CD4-positive, alpha-beta T cell (primary cell): ENCODE results near the gene ELOVL5. TPM values are rescaled to one million over a fixed set of nuclear protein-coding genes. Genes with fewer than 3 reads are reported as not detected.

Experiments
- ATAC-seq: fragments of 200-7000 bp; cut with Tn5 transposase; one replicate; pipeline ENCODE4 v1.10.0; 2022; ENCODE audit warnings: mild to moderate bottlenecking; ENCODE audit not compliant: poor library complexity
- CTCF ChIA-PET: fragments of 350-600 bp; sonication (Branson Sonifier 250); formaldehyde crosslinking; loops from one replicate; lab custom pipeline; 2021; ENCODE audit warnings: antibody characterized with exemption, inconsistent platforms; lab: Charles Lee
- POLR2A ChIA-PET: fragments of 350-600 bp; sonication (Branson Sonifier 250); formaldehyde crosslinking; loops from one replicate; lab custom pipeline; 2021; ENCODE audit warnings: antibody characterized with exemption, inconsistent platforms; lab: Charles Lee
- DNase-seq, 14 experiments: peaks; one replicate each; pipeline ENCODE4 v3.0.0-alpha.2; 2013 to 2020; ENCODE audit warnings: mixed read lengths in 2 of 14
- H3K27ac ChIP-seq, 2 donors: one replicate each; pipeline versions ENCODE4 v1.5.1 to v1.7.0; 2013; ENCODE audit warnings: low read length in 2 of 2, low read depth in 1 of 2, mild to moderate bottlenecking in 1 of 2
- H3K27me3 ChIP-seq, 2 experiments: 1 replicate in 1 of 2; 2 replicates in 1 of 2; pipeline versions ENCODE4 v1.6.1 to v1.7.0; 2013; ENCODE audit warnings: low read length in 2 of 2, control low read depth in 1 of 2, mild to moderate bottlenecking in 1 of 2, moderate library complexity in 1 of 2; ENCODE audit not compliant: insufficient read depth in 2 of 2, control insufficient read depth in 1 of 2
- H3K36me3 ChIP-seq: one replicate; pipeline ENCODE4 v1.6.1; 2013; ENCODE audit warnings: low read length, control low read depth; ENCODE audit not compliant: insufficient read depth
- H3K4me1 ChIP-seq: one replicate; pipeline ENCODE4 v1.6.1; 2013; ENCODE audit warnings: low read length, control low read depth; ENCODE audit not compliant: insufficient read depth
- H3K4me3 ChIP-seq: one replicate; pipeline ENCODE4 v1.5.1; 2013; ENCODE audit warnings: mild to moderate bottlenecking, low read length, moderate library complexity
- H3K9me3 ChIP-seq, 2 experiments: 1 replicate in 1 of 2; 2 replicates in 1 of 2; pipeline versions ENCODE4 v1.6.1 to v1.7.0; 2013; ENCODE audit warnings: low read length in 2 of 2, mild to moderate bottlenecking in 2 of 2, control low read depth in 1 of 2, moderate library complexity in 1 of 2; ENCODE audit not compliant: control insufficient read depth in 1 of 2, insufficient read depth in 1 of 2
- H3K27ac Mint-ChIP-seq: one replicate; pipeline ENCODE4 v1.8.0; 2020; ENCODE audit warnings: mixed read lengths
- H3K27me3 Mint-ChIP-seq: one replicate; pipeline ENCODE4 v1.8.0; 2021; ENCODE audit warnings: mixed read lengths
- H3K36me3 Mint-ChIP-seq: one replicate; pipeline ENCODE4 v1.8.0; 2021; ENCODE audit warnings: low read depth, mixed read lengths
- H3K4me1 Mint-ChIP-seq: one replicate; pipeline ENCODE4 v1.8.0; 2021; ENCODE audit warnings: low read depth, mixed read lengths
- H3K4me3 Mint-ChIP-seq: one replicate; pipeline ENCODE4 v1.8.0; 2020; ENCODE audit warnings: mild to moderate bottlenecking, mixed read lengths
- H3K9me3 Mint-ChIP-seq: one replicate; pipeline ENCODE4 v1.8.0; 2020; ENCODE audit warnings: mixed read lengths
- CTCF ChIP-seq: fragments of 200-600 bp; IDR thresholded peaks from one replicate; pipeline ENCODE4 v1.8.0; 2022; ENCODE audit warnings: antibody characterized with exemption, mild to moderate bottlenecking
- intact Hi-C, 2 experiments: fragments of 100-400 bp; cut with DNase I in 1 of 2; cut with micrococcal nuclease in 1 of 2; formaldehyde crosslinking; loops; one replicate each; pipeline versions ENCODE4 v1.15.1 to v1.9.0; 2023 to 2025; cut with DNase I, micrococcal nuclease
- total RNA-seq, 174 experiments: library from RNA in 2 of 174; stranded (reverse) in 2 of 174; gene quantifications; one replicate each; pipeline ENCODE4 v1.2.3 and lab custom pipeline; 2021 to 2026

The ELOVL5 gene
- total RNA-seq, 2 experiments from 2014 or later = 78.0 to 86.8 TPM

- intact Hi-C loops = no loop called here
- no peaks in the 10 kb centered on the region for H3K4me1 ChIP-seq
- Mint-ChIP-seq H3K27ac (no peak overlapping the region), H3K4me1 (no peaks in the 10 kb centered on the region), H3K36me3 (no peaks in the 10 kb centered on the region), H3K9me3 (no peaks in the 10 kb centered on the region), H3K27me3 (no peaks in the 10 kb centered on the region), H3K4me3 (no peak overlapping the region)
- peaks cover 0 to 3% of the 10 kb centered on the region in 2 experiments for H3K27me3 ChIP-seq
- no peak overlapping the region for H3K4me3 ChIP-seq
- POLR2A ChIA-PET = no interaction called here
- no peaks in the 10 kb centered on the region for H3K36me3 ChIP-seq
- H3K27ac ChIP-seq = no peak overlapping the region
- CTCF ChIA-PET = no interaction called here
- TF ChIP-seq CTCF = no peak
- ATAC-seq (no peak), DNase-seq (no peak)
- H3K9me3 ChIP-seq = peaks cover 0 to 5% of the 10 kb centered on the region in 2 experiments
Observed at GRCh38 chr6:53382421-53382820, 33.7 kb upstream of the ELOVL5 start.

GRCh38 chr6:53378208-53378607, 29.5 kb upstream of the ELOVL5 start:
- H3K4me3 ChIP-seq = no peak overlapping the region
- TF ChIP-seq CTCF = no peak
- no peaks in the 10 kb centered on the region for H3K36me3 ChIP-seq
- Mint-ChIP-seq H3K27ac (no peak overlapping the region), H3K27me3 (no peaks in the 10 kb centered on the region), H3K9me3 (no peaks in the 10 kb centered on the region), H3K36me3 (no peaks in the 10 kb centered on the region), H3K4me3 (no peak overlapping the region), H3K4me1 (no peaks in the 10 kb centered on the region)
- ATAC-seq (no peak), DNase-seq (no peak)
- no peak overlapping the region for H3K27ac ChIP-seq
- intact Hi-C loops = no loop called here
- no peaks in the 10 kb centered on the region for H3K4me1 ChIP-seq
- peaks cover 0 to 5% of the 10 kb centered on the region in 2 experiments for H3K9me3 ChIP-seq
- peaks cover 0 to 3% of the 10 kb centered on the region in 2 experiments for H3K27me3 ChIP-seq
- ChIA-PET CTCF (no interaction called here), POLR2A (interaction anchor here (1.0 kb wide), 1 partner anchor 30 kb away, joined by 4 read pairs; no protein-coding TSS in a partner anchor)

- H3K27ac ChIP-seq = no peak overlapping the region
- H3K4me3 Mint-ChIP-seq = no peak overlapping the region
Observed at GRCh38 chr6:53377793-53378192, 29.0 kb upstream of the ELOVL5 start.

More at GRCh38 chr6:53377793-53378192, 29.0 kb upstream of the ELOVL5 start:
- H3K27me3 ChIP-seq = peaks cover 0 to 3% of the 10 kb centered on the region in 2 experiments
- POLR2A ChIA-PET = interaction anchor here (1.0 kb wide), 1 partner anchor 30 kb away, joined by 4 read pairs; no protein-coding TSS in a partner anchor
- CTCF ChIA-PET = no interaction called here
- Mint-ChIP-seq H3K36me3 (no peaks in the 10 kb centered on the region), H3K9me3 (no peaks in the 10 kb centered on the region), H3K27me3 (no peaks in the 10 kb centered on the region), H3K4me1 (no peaks in the 10 kb centered on the region), H3K27ac (no peak overlapping the region)
- H3K4me3 ChIP-seq = no peak overlapping the region
- H3K4me1 ChIP-seq = no peaks in the 10 kb centered on the region
- no peaks in the 10 kb centered on the region for H3K36me3 ChIP-seq
- intact Hi-C loops = no loop called here
- DNase-seq (no peak), ATAC-seq (no peak)
- no peak for TF ChIP-seq CTCF
- H3K9me3 ChIP-seq = peaks cover 0 to 3% of the 10 kb centered on the region in 2 experiments
